HTR-8/SVneo (cell line): ENCODE results near the gene CFDP1.

Source experiments
- DNase-seq: peaks from one replicate; pipeline ENCODE4 v3.0.0; 2011; ENCODE audit warnings: low spot score, mixed read lengths; ENCODE audit not compliant: insufficient read length
- FAIRE-seq: peaks from 2 replicates; lab custom pipeline; 2011; peaks lifted over from hg19 to GRCh38; lab: Jason Lieb, UNC

The CFDP1 gene

GRCh38 chr16:75336521-75336920, 96.8 kb downstream of the CFDP1 start:
- FAIRE-seq (no peak), DNase-seq (no peak)

DNA sequence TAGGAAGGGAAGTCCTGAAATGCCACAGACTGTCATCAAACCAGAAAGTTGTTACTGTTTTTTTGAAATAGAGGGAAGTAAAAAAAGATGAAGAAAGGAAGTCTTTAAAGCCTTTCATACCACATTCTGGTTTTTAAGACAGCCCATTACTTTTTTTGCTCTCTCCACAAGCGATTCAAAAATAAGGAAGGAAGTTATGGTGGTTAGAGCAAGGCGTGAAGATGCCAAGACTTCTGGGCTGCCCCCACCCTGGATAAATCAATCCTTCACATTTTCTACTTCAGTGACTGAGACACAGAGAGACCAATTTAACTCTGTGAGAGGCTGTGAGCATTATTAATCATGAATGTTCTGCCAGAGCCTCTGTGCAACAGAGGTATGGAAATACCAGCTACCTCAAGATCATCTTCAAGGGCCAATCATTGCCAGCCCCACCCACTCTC, 99.6 kb downstream of the CFDP1 start:
- FAIRE-seq (no peak), DNase-seq (no peak)

DNA sequence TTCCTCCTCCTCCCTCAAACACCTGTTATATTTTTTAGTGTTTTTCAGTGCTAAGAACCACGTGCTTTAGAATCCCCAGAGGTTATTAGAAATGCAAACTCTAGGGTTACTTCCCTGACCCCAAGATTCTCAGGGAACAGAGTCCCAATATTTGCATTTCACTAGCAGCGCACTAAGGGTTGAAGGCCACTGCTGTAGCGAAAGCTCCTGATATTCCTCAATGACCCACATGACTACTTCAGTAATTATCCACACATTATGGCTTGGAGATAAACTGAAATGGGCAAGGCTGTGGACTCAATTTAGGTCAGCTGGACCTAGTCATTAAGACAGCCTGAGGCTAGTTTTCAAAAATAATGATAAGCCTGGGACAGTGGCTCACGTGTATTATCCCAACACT, 103.4 kb downstream of the CFDP1 start:
- FAIRE-seq, result no peak
- DNase-seq, result no peak

DNA sequence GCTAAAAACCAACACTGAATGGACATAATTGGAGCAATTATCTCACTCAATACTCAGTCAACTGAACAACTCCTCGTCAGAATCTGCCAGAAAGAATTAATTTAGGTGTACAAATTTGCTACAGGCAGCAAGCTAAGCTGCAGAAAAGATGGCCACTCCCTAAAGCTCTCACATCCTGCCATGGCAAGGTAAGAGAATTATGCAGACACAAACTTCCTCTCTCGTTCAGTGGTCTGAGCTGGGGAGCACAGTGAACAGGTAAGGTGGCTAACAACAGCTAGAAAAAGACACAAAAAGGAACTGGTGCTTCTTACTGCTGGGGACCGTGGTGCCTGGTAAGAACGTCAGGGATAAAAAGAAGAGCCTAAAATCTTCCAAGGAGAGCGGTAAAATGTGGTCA, 107.0 kb downstream of the CFDP1 start:
- FAIRE-seq, result no peak
- no peak for DNase-seq

- DNase-seq (no peak), FAIRE-seq (no peak)
Measured at GRCh38 chr16:75323933-75324332, 109.4 kb downstream of the CFDP1 start.

DNA sequence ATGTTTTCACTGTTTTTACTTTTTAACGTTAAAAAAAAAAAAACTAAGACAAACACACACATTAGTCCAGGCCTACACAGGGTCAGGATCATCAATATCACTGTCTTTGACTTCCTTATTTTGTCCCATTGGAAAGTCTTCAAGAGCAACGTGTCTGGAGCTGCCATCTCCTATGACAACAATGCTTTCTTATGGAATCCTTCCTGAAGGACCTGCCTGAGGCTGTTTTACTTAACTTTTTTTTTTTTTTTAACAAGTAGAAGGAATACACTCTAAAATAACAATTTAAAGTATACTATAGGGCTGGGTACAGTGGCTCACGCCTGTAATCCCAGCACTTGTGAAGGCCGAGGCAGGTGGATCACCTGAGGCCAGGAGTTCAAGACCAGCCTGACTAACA, 110.1 kb downstream of the CFDP1 start:
- DNase-seq, result no peak
- no peak for FAIRE-seq

DNA sequence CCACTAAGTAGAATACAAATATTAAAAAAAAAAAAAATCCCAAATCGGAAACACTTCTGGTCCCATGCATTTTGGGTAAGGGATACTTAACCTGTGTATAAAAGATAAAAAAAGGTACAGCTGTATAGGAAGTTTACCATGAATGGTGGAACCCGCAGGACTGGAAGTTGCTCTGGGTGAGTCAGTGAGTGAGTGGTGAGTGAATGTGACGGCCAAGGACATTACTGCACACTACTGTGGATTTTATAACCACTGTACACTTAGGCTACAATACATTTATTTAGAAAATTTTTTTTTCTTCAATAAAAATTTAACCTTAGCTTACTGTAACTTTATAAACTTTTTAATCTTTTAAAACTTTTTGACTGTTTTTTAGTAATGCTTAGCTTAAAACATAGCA, 110.6 kb downstream of the CFDP1 start:
- FAIRE-seq, result no peak
- no peak for DNase-seq

- FAIRE-seq, result peak; percentile 16
- no peak for DNase-seq
Measured at GRCh38 chr16:75320435-75320834, 112.9 kb downstream of the CFDP1 start.

DNA sequence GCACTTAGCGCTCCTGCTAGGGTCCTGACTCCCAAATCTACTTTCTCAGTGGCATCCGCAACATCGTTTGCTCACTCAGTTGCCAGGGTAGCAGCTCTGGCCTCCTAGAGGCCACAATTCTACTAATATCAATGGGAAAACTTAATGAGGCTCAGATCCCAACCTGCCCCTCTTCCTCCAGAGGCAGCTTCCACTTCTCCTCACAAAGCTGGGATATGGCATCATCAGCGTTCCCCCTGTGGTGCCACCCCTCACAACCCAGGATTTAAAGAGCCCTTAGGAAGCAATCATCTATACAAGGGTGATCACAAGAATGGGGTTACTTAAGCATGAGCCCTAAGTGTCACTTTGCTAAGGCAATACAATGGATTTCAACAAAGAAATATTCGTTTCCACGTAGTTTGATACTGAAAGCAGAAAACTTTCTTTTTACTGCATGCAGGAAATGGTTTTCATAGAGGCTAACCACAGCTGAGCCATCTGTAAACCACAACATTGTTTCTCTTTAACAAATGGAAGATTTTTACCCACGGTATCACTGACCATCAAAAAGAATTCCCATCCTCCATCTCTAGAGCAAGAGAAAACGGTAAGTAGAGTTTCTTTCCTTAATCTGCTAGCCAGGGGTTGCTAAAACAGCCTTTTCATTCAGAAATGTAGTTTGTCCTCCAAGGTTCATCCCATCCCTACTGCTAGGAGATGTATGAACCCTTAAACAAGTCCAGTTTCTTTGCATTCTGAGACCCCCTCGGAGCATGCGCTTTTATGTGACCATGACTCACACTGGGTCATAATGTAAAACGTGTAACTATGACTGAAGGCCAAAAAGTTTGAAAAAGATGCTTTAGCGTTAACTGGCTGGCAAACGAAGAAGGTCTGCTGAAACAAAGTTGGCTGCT, 113.5 kb downstream of the CFDP1 start:
- peak; percentile 66 for DNase-seq
- peak; percentile 67 for FAIRE-seq

GRCh38 chr16:75318737-75319136, 114.6 kb downstream of the CFDP1 start:
- DNase-seq (no peak), FAIRE-seq (no peak)

- FAIRE-seq (no peak), DNase-seq (no peak)
Measured at GRCh38 chr16:75317532-75317931, 115.8 kb downstream of the CFDP1 start.

- DNase-seq (no peak), FAIRE-seq (no peak)
Measured at GRCh38 chr16:75317101-75317522, 116.2 kb downstream of the CFDP1 start.

- FAIRE-seq (no peak), DNase-seq (no peak)
Measured at GRCh38 chr16:75315539-75316306, 117.6 kb downstream of the CFDP1 start.

DNA sequence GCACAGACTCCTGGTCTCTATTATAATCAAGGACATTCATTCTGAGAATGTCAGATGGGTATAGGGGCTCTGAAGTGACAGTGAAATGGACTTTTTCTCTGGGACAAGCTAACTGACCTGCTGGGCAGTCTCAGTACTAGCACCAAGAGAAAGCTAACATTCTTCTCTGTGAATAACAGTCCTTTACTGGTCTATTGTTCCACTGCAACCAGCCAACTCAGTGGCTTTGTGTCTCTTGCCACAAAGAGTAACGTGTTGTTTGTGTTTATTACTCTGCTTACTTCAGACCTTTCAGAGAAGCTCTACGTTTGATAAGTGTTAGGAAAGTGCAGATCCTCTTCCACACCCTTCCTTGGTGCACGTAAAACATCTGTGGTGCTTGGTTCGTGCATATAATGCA, 120.4 kb downstream of the CFDP1 start:
- peak; percentile 64 for FAIRE-seq

DNA sequence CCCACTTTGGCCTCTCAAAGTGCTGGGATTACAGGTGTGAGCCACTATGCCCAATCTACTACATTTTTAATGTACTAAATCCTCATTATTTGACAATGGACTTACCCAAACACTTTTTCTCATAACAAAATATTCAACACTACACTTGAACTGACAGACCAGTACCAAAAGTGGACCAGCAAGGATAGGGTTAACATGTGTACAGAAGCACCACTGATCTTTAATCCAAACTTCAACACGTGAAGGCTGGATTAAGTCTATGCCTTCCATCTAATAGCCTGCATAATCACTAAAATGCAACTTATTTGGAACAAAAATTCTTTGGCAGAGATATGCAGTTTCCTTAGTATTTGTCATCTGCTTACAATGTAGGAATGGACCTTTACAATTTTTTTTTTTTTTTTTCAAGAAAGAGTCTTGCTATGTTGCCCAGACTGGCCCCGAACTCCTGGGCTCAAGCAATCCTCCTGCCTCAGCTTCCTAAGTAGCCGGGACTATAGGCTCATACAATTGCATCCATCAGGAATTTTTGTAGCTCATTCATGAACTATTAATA, 121.8 kb downstream of the CFDP1 start:
- no peak for FAIRE-seq
- DNase-seq, result no peak

More for the DNA sequence above, 120.4 kb downstream of the CFDP1 start:
- no peak for DNase-seq

DNA sequence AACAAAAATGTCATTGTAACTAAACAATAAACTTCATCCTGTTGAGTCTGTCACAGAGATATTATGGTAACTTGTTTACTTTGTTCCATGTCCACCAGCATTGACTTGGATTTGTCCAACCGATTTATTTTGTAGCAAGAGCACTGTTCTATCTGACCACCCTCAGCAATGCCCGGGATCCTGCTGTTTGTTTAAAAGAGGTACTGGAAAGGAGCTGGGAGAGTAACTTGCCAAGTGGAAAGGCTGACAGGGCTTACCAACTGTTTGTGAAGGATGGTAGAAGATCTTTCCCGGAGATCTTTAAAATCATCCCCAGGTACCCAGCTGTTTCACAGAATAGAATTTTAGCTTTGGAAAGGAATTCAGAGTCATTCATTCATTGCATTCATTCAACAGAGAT, 122.8 kb downstream of the CFDP1 start:
- FAIRE-seq (no peak), DNase-seq (no peak)

GRCh38 chr16:75309899-75310430, 123.3 kb downstream of the CFDP1 start:
- DNase-seq, result no peak
- FAIRE-seq, result peak; percentile 26

- FAIRE-seq (no peak), DNase-seq (no peak)
Measured at GRCh38 chr16:75309156-75309555, 124.1 kb downstream of the CFDP1 start.

- FAIRE-seq (no peak), DNase-seq (no peak)
Measured at GRCh38 chr16:75308011-75308410, 125.3 kb downstream of the CFDP1 start.

DNA sequence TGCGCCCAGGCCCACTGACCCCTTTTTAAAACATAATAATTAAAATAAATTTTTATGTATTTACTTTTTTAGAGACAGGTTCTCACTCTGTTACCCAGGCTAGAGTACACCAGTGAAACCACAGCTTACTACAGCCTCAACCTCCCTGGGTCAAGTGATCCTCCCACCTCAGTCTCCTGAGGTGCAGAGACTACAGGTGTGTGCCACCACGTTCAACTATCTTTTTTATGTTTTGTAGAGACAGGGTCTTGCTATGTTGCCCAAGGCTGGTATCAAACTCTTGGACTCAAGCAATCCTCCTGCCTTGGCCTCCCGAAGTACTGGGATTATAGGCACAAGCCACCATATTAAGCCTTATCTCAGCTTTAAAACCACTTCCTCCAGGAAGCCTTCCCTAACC, 125.8 kb downstream of the CFDP1 start:
- FAIRE-seq, result no peak
- no peak for DNase-seq
